Thymus (tissue), 11 donors: ENCODE data around the gene SLC1A3. TPM values are rescaled to one million over a fixed set of nuclear protein-coding genes. Genes with fewer than 3 reads are reported as not detected.

Experiments
- DNase-seq, 9 donors: peaks; one replicate each; pipeline ENCODE4 v3.0.0-alpha.2; 2013; ENCODE audit warnings: low spot score in 9 of 9, low read depth in 6 of 9, missing footprints in 1 of 9
- H3K27ac ChIP-seq, 2 donors: one replicate each; pipeline ENCODE4 v1.5.1; 2013; ENCODE audit warnings: control low read depth in 1 of 2, low read depth in 1 of 2, low read length in 1 of 2, mild to moderate bottlenecking in 1 of 2, moderate library complexity in 1 of 2
- H3K27me3 ChIP-seq, 2 donors: one replicate each; pipeline ENCODE4 v1.5.1; 2013; ENCODE audit warnings: low read length in 1 of 2; ENCODE audit not compliant: control insufficient read depth in 2 of 2, insufficient read depth in 1 of 2
- H3K36me3 ChIP-seq, 2 donors: one replicate each; pipeline ENCODE4 v1.5.1; 2013; ENCODE audit warnings: low read length in 1 of 2, mild to moderate bottlenecking in 1 of 2, moderate library complexity in 1 of 2; ENCODE audit not compliant: control insufficient read depth in 2 of 2, insufficient read depth in 2 of 2
- H3K4me1 ChIP-seq, 2 donors: one replicate each; pipeline ENCODE4 v1.5.1; 2013; ENCODE audit warnings: low read length in 2 of 2; ENCODE audit not compliant: control insufficient read depth in 2 of 2, insufficient read depth in 2 of 2
- H3K4me3 ChIP-seq, 2 donors: one replicate each; pipeline ENCODE4 v1.5.1; 2013; ENCODE audit warnings: low read length in 2 of 2, control low read depth in 1 of 2, mild to moderate bottlenecking in 1 of 2
- H3K9me3 ChIP-seq, 2 donors: one replicate each; pipeline ENCODE4 v1.5.1; 2013; ENCODE audit warnings: low read length in 1 of 2, mild to moderate bottlenecking in 1 of 2; ENCODE audit not compliant: control insufficient read depth in 2 of 2, insufficient read depth in 1 of 2
- WGBS: extraction: QIAGEN DNeasy Blood & Tissue Kit; methylation state at CpG from one replicate; pipeline ENCODE4 v1.1.7; 2013; 5-methylcytosine and 5-hydroxymethylcytosine counted together
- polyA plus RNA-seq: library from polyadenylated mRNA; stranded (reverse); fragments of 200-250 nt; gene quantifications from one replicate; pipeline ENCODE4 v1.2.3, GENCODE V29; 2013
- total RNA-seq: library from RNA; stranded (reverse); fragments of 120-200 nt; gene quantifications from one replicate; pipeline ENCODE4 v1.2.4, GENCODE V29; 2013
- donor health status: healthy.

Gene SLC1A3
- total and polyA plus RNA-seq, 2 donors = 2.6 to 11.8 TPM

- Histone ChIP-seq H3K4me3 (no peak overlapping the region), H3K4me1 (peaks cover 0 to 6% of the 10 kb centered on the region in 2 donors), H3K27me3 (no peaks in the 10 kb centered on the region), H3K36me3 (no peaks in the 10 kb centered on the region), H3K9me3 (no peaks in the 10 kb centered on the region), H3K27ac (no peak overlapping the region)
- WGBS = 90% methylated on average over 8 of the region's 8 CpGs
- no peak for DNase-seq
Observed at GRCh38 chr5:36658038-36658756, 51.8 kb downstream of the SLC1A3 start.

GRCh38 chr5:36659411-36659810 lies 53.0 kb downstream of the SLC1A3 start:
- no peak for DNase-seq
- Histone ChIP-seq H3K27me3 (no peaks in the 10 kb centered on the region), H3K9me3 (no peaks in the 10 kb centered on the region), H3K27ac (no peak overlapping the region), H3K4me3 (no peak overlapping the region), H3K36me3 (no peaks in the 10 kb centered on the region), H3K4me1 (peaks cover 0 to 6% of the 10 kb centered on the region in 2 donors)
- WGBS = 86% methylated on average over 4 of the region's 4 CpGs

- no peaks in the 10 kb centered on the region for H3K27me3 ChIP-seq
- H3K4me1 ChIP-seq = peaks cover 0 to 6% of the 10 kb centered on the region in 2 donors
- no peak for DNase-seq
- WGBS = 90% methylated on average over 5 of the region's 5 CpGs
- no peak overlapping the region for H3K27ac ChIP-seq
- H3K4me3 ChIP-seq = no peak overlapping the region
- H3K36me3 ChIP-seq = no peaks in the 10 kb centered on the region
- no peaks in the 10 kb centered on the region for H3K9me3 ChIP-seq
Observed at GRCh38 chr5:36660397-36661049, 54.1 kb downstream of the SLC1A3 start.

GRCh38 chr5:36661456-36662220 lies 55.2 kb downstream of the SLC1A3 start:
- WGBS = 96% methylated on average over 8 of the region's 8 CpGs
- Histone ChIP-seq H3K36me3 (no peaks in the 10 kb centered on the region), H3K4me1 (peaks cover 0 to 6% of the 10 kb centered on the region in 2 donors), H3K9me3 (no peaks in the 10 kb centered on the region), H3K4me3 (no peak overlapping the region), H3K27me3 (no peaks in the 10 kb centered on the region), H3K27ac (no peak overlapping the region)
- no peak for DNase-seq

- H3K4me3 ChIP-seq = no peak overlapping the region
- H3K9me3 ChIP-seq = no peaks in the 10 kb centered on the region
- no peaks in the 10 kb centered on the region for H3K36me3 ChIP-seq
- H3K4me1 ChIP-seq = peaks cover 0 to 6% of the 10 kb centered on the region in 2 donors
- no peak for DNase-seq
- no peak overlapping the region for H3K27ac ChIP-seq
- 85% methylated on average over 22 of the region's 22 CpGs for WGBS
- no peaks in the 10 kb centered on the region for H3K27me3 ChIP-seq
Observed at GRCh38 chr5:36662291-36662851, 56.0 kb downstream of the SLC1A3 start.

- Histone ChIP-seq H3K4me3 (no peak overlapping the region), H3K27me3 (no peaks in the 10 kb centered on the region), H3K27ac (no peak overlapping the region), H3K9me3 (no peaks in the 10 kb centered on the region), H3K36me3 (no peaks in the 10 kb centered on the region), H3K4me1 (no peaks in the 10 kb centered on the region)
- DNase-seq = no peak
- over 99% methylated on average over 3 of the region's 3 CpGs for WGBS
Observed at GRCh38 chr5:36664766-36665165, 58.4 kb downstream of the SLC1A3 start.

GRCh38 chr5:36665628-36666027 lies 59.2 kb downstream of the SLC1A3 start:
- no peak overlapping the region for H3K4me3 ChIP-seq
- no peaks in the 10 kb centered on the region for H3K27me3 ChIP-seq
- no peaks in the 10 kb centered on the region for H3K36me3 ChIP-seq
- WGBS = 95% methylated on average over 3 of the region's 3 CpGs
- no peak overlapping the region for H3K27ac ChIP-seq
- H3K4me1 ChIP-seq = no peaks in the 10 kb centered on the region
- DNase-seq = no peak
- H3K9me3 ChIP-seq = no peaks in the 10 kb centered on the region

- DNase-seq = no peak
- no peaks in the 10 kb centered on the region for H3K36me3 ChIP-seq
- WGBS = 94% methylated on average over 2 of the region's 2 CpGs
- H3K4me1 ChIP-seq = no peaks in the 10 kb centered on the region
- no peak overlapping the region for H3K27ac ChIP-seq
- H3K9me3 ChIP-seq = no peaks in the 10 kb centered on the region
- no peak overlapping the region for H3K4me3 ChIP-seq
- no peaks in the 10 kb centered on the region for H3K27me3 ChIP-seq
Observed at GRCh38 chr5:36666274-36666673, 59.9 kb downstream of the SLC1A3 start.

- no peak for DNase-seq
- Histone ChIP-seq H3K27ac (no peak overlapping the region), H3K9me3 (no peaks in the 10 kb centered on the region), H3K36me3 (no peaks in the 10 kb centered on the region), H3K27me3 (no peaks in the 10 kb centered on the region), H3K4me3 (no peak overlapping the region), H3K4me1 (no peaks in the 10 kb centered on the region)
- WGBS = 91% methylated on average over 1 of the region's 1 CpG
Observed at GRCh38 chr5:36666986-36667385, 60.6 kb downstream of the SLC1A3 start.
